GM23248 (cell line): Measurements from ENCODE around the gene MRPL27.
"Not testable (repeated sequence)": the region's sequence is repeated elsewhere in the genome, so short reads cannot be mapped to it uniquely, and the experiment has no call there.

Source experiments
- EZH2 ChIP-seq: fragments of 200-600 bp; sonication (generic); IDR thresholded peaks from 2 replicates; pipeline ENCODE4 v1.6.1; 2018; ENCODE audit warnings: antibody characterized with exemption, mild to moderate bottlenecking; ENCODE audit not compliant: insufficient read depth, poor library complexity, severe bottlenecking
- EZH2phosphoT487 ChIP-seq: fragments of 200-600 bp; sonication (generic); IDR thresholded peaks from 2 replicates; pipeline ENCODE4 v1.6.1; 2018; ENCODE audit warnings: antibody characterized with exemption, moderate library complexity, mild to moderate bottlenecking, low read depth; ENCODE audit not compliant: insufficient read depth

DNA sequence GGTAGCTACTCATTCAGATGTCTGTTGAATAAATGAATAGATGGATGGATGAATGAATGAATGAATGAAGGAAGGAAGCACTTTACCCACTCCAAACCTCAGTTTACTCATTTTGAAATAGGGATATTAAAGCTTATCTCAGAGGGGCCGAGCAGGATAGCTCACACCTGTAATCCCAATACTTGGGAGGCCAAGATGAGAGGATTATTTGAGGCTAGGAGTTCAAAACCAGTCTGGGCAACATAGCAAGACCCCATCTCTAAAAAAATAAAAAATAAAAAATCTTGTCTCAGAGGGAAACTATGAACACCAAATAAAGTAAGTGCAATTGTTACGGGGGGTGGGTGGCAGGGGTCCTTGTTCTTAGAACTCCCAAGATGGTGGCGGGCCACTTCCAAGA is 25.7 kb upstream of the MRPL27 start:
- not testable (repeated sequence) for TF ChIP-seq EZH2, EZH2phosphoT487
